ENCODE data around the gene USP20. TPM values are rescaled to one million over a fixed set of nuclear protein-coding genes. Genes with fewer than 3 reads are reported as not detected.

USP20 gene
- total and polyA plus RNA-seq, 10 of the 15 experiments (the other 5 are each of a cell fraction or from before 2014, with no cell fraction given) = 0.66 to 23.3 (median 11.0) TPM

GRCh38 chr9:129887334-129888292 is 52.4 kb downstream of the USP20 start (continued):
- TF ChIP-seq, protein P1, sequence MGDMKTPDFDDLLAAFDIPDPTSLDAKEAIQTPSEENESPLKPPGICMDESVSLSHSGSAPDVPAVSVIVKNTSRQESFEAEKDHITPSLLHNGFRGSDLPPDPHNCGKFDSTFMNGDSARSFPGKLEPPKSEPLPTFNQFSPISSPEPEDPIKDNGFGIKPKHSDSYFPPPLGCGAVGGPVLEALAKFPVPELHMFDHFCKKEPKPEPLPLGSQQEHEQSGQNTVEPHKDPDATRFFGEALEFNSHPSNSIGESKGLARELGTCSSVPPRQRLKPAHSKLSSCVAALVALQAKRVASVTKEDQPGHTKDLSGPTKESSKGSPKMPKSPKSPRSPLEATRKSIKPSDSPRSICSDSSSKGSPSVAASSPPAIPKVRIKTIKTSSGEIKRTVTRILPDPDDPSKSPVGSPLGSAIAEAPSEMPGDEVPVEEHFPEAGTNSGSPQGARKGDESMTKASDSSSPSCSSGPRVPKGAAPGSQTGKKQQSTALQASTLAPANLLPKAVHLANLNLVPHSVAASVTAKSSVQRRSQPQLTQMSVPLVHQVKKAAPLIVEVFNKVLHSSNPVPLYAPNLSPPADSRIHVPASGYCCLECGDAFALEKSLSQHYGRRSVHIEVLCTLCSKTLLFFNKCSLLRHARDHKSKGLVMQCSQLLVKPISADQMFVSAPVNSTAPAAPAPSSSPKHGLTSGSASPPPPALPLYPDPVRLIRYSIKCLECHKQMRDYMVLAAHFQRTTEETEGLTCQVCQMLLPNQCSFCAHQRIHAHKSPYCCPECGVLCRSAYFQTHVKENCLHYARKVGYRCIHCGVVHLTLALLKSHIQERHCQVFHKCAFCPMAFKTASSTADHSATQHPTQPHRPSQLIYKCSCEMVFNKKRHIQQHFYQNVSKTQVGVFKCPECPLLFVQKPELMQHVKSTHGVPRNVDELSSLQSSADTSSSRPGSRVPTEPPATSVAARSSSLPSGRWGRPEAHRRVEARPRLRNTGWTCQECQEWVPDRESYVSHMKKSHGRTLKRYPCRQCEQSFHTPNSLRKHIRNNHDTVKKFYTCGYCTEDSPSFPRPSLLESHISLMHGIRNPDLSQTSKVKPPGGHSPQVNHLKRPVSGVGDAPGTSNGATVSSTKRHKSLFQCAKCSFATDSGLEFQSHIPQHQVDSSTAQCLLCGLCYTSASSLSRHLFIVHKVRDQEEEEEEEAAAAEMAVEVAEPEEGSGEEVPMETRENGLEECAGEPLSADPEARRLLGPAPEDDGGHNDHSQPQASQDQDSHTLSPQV (IDR thresholded peaks at IDR 0.05) = no peak
- no peak for TF ChIP-seq ZNF274 (IDR thresholded peaks at IDR 0.05; ENCODE audit: insufficient read depth, insufficient read length)
- TF ChIP-seq, protein P2, sequence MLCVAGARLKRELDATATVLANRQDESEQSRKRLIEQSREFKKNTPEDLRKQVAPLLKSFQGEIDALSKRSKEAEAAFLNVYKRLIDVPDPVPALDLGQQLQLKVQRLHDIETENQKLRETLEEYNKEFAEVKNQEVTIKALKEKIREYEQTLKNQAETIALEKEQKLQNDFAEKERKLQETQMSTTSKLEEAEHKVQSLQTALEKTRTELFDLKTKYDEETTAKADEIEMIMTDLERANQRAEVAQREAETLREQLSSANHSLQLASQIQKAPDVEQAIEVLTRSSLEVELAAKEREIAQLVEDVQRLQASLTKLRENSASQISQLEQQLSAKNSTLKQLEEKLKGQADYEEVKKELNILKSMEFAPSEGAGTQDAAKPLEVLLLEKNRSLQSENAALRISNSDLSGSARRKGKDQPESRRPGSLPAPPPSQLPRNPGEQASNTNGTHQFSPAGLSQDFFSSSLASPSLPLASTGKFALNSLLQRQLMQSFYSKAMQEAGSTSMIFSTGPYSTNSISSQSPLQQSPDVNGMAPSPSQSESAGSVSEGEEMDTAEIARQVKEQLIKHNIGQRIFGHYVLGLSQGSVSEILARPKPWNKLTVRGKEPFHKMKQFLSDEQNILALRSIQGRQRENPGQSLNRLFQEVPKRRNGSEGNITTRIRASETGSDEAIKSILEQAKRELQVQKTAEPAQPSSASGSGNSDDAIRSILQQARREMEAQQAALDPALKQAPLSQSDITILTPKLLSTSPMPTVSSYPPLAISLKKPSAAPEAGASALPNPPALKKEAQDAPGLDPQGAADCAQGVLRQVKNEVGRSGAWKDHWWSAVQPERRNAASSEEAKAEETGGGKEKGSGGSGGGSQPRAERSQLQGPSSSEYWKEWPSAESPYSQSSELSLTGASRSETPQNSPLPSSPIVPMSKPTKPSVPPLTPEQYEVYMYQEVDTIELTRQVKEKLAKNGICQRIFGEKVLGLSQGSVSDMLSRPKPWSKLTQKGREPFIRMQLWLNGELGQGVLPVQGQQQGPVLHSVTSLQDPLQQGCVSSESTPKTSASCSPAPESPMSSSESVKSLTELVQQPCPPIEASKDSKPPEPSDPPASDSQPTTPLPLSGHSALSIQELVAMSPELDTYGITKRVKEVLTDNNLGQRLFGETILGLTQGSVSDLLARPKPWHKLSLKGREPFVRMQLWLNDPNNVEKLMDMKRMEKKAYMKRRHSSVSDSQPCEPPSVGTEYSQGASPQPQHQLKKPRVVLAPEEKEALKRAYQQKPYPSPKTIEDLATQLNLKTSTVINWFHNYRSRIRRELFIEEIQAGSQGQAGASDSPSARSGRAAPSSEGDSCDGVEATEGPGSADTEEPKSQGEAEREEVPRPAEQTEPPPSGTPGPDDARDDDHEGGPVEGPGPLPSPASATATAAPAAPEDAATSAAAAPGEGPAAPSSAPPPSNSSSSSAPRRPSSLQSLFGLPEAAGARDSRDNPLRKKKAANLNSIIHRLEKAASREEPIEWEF (IDR thresholded peaks at IDR 0.05; ENCODE audit: insufficient replicate concordance, low read depth, low read length) = peak; percentile 43
- TF ChIP-seq POU2F2 (IDR thresholded peaks at IDR 0.05; ENCODE audit: borderline replicate concordance, low read depth, low read length) = peak; percentile 26; the same call in 1 of the 3 replicates
- peak; percentile 79; the same call in 1 of the 2 replicates for TF ChIP-seq CHD1 (IDR thresholded peaks at IDR 0.05; ENCODE audit: low read depth, low read length)
- TF ChIP-seq SUZ12 (IDR thresholded peaks at IDR 0.05; ENCODE audit: unreplicated experiment) = no peak
- TF ChIP-seq CHD4 (IDR thresholded peaks at IDR 0.05) = no peak
